ENCODE data around the gene LOXL3. TPM values are rescaled to one million over a fixed set of nuclear protein-coding genes. Genes with fewer than 3 reads are reported as not detected.

Gene LOXL3
- total RNA-seq, 1 experiment from 2014 or later = 29.0 TPM

DNA sequence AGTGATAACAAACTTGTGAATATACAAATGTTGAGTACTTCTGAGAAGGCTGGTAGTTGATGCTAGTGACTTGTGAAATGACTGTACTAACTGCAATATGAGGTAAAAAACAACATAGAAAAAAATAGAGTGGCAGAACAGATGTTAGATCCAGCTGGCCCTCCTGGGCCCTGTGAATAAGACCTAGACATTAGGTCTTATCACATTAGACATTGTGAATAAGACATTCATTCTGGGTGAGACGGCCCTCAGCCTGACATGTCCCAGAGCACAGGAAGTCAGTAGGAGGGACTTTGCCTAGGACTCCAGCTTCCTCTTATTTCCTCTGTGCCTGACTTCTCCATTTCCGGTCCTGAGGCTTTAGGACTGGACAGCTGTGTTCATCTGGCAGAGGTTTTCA, 23.7 kb upstream of the LOXL3 start:
- Histone ChIP-seq H3K4me1 (ENCODE audit: insufficient read depth, low read length) (no peaks in the 10 kb centered on the region), H3K23ac (ENCODE audit: insufficient read length, low read depth, low read length) (no peak overlapping the region), H3K18ac (ENCODE audit: insufficient read length, low read depth, low read length) (no peak overlapping the region), H4K8ac (replicated peaks; ENCODE audit: insufficient read length, low read depth, low read length) (no peak overlapping the region), H3K4ac (ENCODE audit: low read depth, low read length) (no peak overlapping the region), H2BK120ac (ENCODE audit: low read depth, low read length, poor library complexity, severe bottlenecking) (no peak overlapping the region), H3K27ac (ENCODE audit: insufficient read length, low read depth, low read length) (no peak overlapping the region), H3K23me2 (ENCODE audit: insufficient read length, low read depth, low read length, poor library complexity, severe bottlenecking) (no peaks in the 10 kb centered on the region), H4K91ac (ENCODE audit: insufficient read length, low read depth, low read length) (no peak overlapping the region), H3K79me1 (ENCODE audit: insufficient read depth, low read depth, low read length, poor library complexity, severe bottlenecking) (no peaks in the 10 kb centered on the region), H4K5ac (ENCODE audit: insufficient read length, low read depth, low read length) (no peak overlapping the region), H2AK5ac (ENCODE audit: insufficient read length, low read length) (no peak overlapping the region), H4K20me1 (ENCODE audit: control insufficient read depth, insufficient read depth, insufficient read length) (no peaks in the 10 kb centered on the region), H3K9ac (ENCODE audit: extremely low read depth, insufficient read length, low read length) (no peak overlapping the region), H3K79me2 (ENCODE audit: insufficient read depth, low read length) (no peaks in the 10 kb centered on the region), H2BK15ac (ENCODE audit: low read depth, low read length) (no peak overlapping the region), H2AFZ (ENCODE audit: low read length) (no peak overlapping the region), H3K9me3 (ENCODE audit: control insufficient read depth, low read depth, low read length) (no peaks in the 10 kb centered on the region), H3K56ac (ENCODE audit: insufficient read length, low read depth, low read length) (no peak overlapping the region), H3K4me2 (ENCODE audit: insufficient read depth, insufficient read length, low read length) (no peak overlapping the region), H3T11ph (ENCODE audit: low read length) (no peak overlapping the region), H2BK20ac (ENCODE audit: low read depth, low read length, poor library complexity, severe bottlenecking) (no peak overlapping the region), H2BK12ac (ENCODE audit: insufficient read length, low read depth, low read length) (no peak overlapping the region), H3K14ac (ENCODE audit: insufficient read depth, low read length) (no peak overlapping the region), H3K27me3 (ENCODE audit: insufficient read depth, low read length) (no peaks in the 10 kb centered on the region), H2BK5ac (ENCODE audit: insufficient read length, low read length) (no peak overlapping the region)
- DNase-seq = no peak
- H3K9me3 Mint-ChIP-seq = no peaks in the 10 kb centered on the region
- no CpG with 5 or more reads among the region's 2 CpGs for WGBS (ENCODE audit: extremely low coverage, insufficient read length, low lambda C conversion rate)
- peaks cover 2 to 3% of the 10 kb centered on the region in 2 experiments; a peak in 1 of 4 replicates for H3K4me1 Mint-ChIP-seq
- H3K27ac Mint-ChIP-seq = no peak overlapping the region
- peaks cover 3% of the 10 kb centered on the region; the same call in 1 of the 2 replicates for H3K27me3 Mint-ChIP-seq (ENCODE audit: low read depth)
- no peak overlapping the region for H3K4me3 Mint-ChIP-seq
- no peaks in the 10 kb centered on the region for H3K36me3 Mint-ChIP-seq (ENCODE audit: insufficient read depth in 1 of 3, low read depth in 3 of 3)
- no peak for TF ChIP-seq CTCF (conservative IDR thresholded peaks at IDR 0.05)

Data from H9 (cell line).